ENCODE measurements around the gene CEACAM5. TPM values are rescaled to one million over a fixed set of nuclear protein-coding genes. Genes with fewer than 3 reads are reported as not detected.

CEACAM5 gene
- total RNA-seq, 3 donors from 2014 or later: 2,069 to 7,240 (median 3,325) TPM

DNA sequence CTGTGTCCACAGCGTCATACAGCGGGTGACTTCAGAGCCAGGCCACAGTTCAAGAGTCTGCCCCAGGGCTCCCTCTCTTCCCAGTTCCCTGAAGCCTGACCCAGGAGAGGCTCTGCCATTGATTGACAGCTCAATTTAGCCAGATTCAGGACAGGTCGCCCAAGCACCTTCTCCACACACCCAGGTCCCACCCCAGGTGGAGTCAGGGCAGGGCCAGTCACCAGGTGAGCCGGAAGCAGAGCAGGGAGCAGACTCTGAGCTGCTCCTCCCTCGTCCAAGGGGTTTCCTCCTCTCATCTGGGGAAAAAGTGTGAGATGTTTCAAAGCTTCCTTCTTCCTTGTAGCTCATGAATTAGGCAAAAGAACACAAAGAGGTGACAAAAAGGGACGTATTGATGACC, 26.0 kb upstream of the CEACAM5 start:
- Histone ChIP-seq H3K4me1 (ENCODE audit: low read depth) (no peaks in the 10 kb centered on the region), H3K4me3 (no peak overlapping the region), H3K36me3 (ENCODE audit: low read depth) (no peaks in the 10 kb centered on the region), H3K9me3 (no peaks in the 10 kb centered on the region)
- TF ChIP-seq, protein P1, sequence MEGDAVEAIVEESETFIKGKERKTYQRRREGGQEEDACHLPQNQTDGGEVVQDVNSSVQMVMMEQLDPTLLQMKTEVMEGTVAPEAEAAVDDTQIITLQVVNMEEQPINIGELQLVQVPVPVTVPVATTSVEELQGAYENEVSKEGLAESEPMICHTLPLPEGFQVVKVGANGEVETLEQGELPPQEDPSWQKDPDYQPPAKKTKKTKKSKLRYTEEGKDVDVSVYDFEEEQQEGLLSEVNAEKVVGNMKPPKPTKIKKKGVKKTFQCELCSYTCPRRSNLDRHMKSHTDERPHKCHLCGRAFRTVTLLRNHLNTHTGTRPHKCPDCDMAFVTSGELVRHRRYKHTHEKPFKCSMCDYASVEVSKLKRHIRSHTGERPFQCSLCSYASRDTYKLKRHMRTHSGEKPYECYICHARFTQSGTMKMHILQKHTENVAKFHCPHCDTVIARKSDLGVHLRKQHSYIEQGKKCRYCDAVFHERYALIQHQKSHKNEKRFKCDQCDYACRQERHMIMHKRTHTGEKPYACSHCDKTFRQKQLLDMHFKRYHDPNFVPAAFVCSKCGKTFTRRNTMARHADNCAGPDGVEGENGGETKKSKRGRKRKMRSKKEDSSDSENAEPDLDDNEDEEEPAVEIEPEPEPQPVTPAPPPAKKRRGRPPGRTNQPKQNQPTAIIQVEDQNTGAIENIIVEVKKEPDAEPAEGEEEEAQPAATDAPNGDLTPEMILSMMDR (IDR thresholded peaks at IDR 0.05): no peak
- DNase-seq (peak; percentile 74 to 88 (median 78)), ATAC-seq (peak; percentile 92)
- intact Hi-C loops (cut with DNase I, micrococcal nuclease): no loop called here

DNA sequence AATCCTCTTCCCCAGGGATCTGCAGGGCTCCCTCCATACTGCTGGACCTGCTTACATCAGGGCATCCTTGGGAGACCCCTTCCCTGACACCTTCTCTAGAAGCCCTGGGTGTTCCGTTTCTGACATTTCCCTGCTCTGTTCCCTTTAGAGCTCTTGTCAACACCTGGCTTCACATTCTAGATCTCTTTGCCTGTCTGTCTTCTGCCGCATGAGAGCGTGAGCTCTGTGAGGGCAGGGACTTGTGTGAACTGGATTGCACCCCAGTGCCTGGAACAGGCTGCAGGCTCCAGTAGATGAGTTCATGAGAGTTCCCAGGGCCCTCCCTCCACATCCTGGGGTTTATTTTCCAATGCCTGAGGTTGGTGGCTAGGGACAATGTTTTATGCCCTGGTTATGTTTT, 21.0 kb upstream of the CEACAM5 start:
- H3K36me3 ChIP-seq (ENCODE audit: low read depth): no peaks in the 10 kb centered on the region
- H3K4me1 ChIP-seq (ENCODE audit: low read depth): no peaks in the 10 kb centered on the region
- intact Hi-C loops (cut with DNase I, micrococcal nuclease): no loop called here
- no peak for DNase-seq
- TF ChIP-seq, protein P1 (IDR thresholded peaks at IDR 0.05): no peak
- no peaks in the 10 kb centered on the region for H3K9me3 ChIP-seq
- H3K4me3 ChIP-seq: no peak overlapping the region
- no peak for ATAC-seq

DNA sequence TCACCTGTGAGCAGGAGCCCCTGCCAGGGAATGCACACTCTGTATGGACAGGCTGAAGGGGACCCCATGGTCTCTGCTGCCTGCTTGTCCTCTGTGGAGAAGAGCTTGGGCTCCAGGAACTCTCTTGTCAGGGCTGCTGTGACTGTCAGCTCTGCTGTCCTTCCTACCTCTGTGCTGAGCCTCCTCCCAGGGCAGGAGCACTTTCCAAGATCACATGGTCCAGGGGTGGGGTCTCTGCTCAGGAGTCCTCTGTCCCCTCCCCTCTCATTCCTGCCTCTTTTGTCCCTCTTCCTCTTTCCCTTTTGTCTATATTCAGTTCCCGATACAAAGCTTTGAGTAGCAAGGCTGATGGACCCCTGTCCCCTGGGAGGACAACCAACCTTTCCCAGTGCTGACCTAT, 20.3 kb upstream of the CEACAM5 start, which contains the start of gene CEACAM7:
TSS of gene CEACAM7 (minus strand) at position 173 of the 400 bp plus-strand sequence. CDS start at position 68, 105 bp downstream.
- ATAC-seq: peak; percentile 82

DNA sequence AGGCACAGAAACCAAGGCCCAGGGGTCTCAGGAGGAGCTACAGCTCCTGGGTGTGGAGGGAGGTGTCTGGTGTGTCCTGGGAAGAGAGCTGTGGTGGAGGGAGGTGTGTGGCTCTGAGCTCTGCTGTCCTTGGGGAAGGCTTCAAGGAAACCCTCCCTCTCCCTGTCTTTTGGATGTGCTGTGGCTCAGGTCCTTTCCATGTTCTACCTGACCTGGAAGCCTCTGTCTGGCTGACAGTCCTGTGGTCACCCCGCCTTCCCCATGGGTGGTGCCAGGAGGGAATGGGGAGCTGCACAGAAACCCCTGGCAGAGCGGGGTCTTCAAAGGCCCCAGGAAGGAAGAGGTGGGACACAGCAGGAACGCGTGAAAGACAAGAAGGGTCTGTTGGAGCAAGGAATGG, 19.7 kb upstream of the CEACAM5 start:
- Histone ChIP-seq H3K36me3 (ENCODE audit: low read depth) (no peaks in the 10 kb centered on the region), H3K4me3 (no peak overlapping the region), H3K9me3 (no peaks in the 10 kb centered on the region), H3K4me1 (ENCODE audit: low read depth) (no peaks in the 10 kb centered on the region)
- TF ChIP-seq, protein P1 (IDR thresholded peaks at IDR 0.05): no peak
- ATAC-seq: peak; percentile 6
- intact Hi-C loops (cut with DNase I, micrococcal nuclease): no loop called here
- DNase-seq: no peak

More for the DNA sequence above, 20.3 kb upstream of the CEACAM5 start, which contains the start of gene CEACAM7:
- Histone ChIP-seq H3K9me3 (no peaks in the 10 kb centered on the region), H3K4me3 (no peak within 1 kb of the TSS), H3K36me3 (ENCODE audit: low read depth) (no peaks in the 10 kb centered on the region), H3K4me1 (ENCODE audit: low read depth) (no peaks in the 10 kb centered on the region)
- intact Hi-C loops (cut with DNase I, micrococcal nuclease): no loop called here
- DNase-seq: peak in 1 of 3 donors; percentile 73
- TF ChIP-seq, protein P1 (IDR thresholded peaks at IDR 0.05): no peak

DNA sequence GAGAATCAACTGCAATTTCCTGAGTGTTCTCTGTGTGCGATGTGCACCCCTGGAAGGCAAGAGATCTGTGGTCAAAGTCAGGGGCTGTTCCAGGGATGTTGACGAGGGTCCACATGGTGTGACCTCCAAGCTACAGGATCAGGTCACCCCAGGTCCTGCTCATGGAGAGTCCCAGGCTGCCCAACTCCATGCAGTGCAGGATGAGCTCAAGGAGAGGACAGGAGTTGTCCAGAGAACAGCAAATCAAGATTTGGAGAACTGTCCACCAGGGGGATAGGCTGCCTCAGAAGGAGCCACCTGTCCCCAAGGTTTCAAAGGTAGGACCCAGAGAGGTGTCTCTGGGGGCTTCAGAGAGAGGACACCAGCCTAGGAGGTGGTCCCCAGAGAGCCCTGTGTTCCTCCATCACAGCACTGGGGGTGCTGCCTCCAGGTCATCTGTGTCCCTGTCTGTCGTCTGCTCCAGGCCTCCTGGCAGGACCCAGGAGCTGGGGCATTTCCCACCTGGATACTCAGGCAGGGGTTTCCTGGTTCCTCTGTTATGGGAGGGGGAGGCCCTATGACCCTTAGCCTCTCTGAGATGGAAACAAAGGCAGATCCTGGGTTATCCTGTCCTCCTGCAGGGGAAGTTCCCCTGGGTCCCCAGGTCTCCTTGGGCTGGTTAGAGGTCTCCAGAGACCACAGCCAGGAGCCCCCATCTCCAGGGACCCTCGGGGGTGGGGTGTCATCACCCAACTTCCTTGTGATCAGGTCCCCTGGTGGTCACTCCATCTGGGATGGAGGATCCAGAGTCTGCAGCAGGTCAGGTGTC, 18.2 kb upstream of the CEACAM5 start:
- H3K4me3 ChIP-seq: no peak overlapping the region
- ATAC-seq (no peak), DNase-seq (no peak)
- H3K4me1 ChIP-seq (ENCODE audit: low read depth): no peaks in the 10 kb centered on the region
- intact Hi-C loops (cut with DNase I, micrococcal nuclease): loop anchor here in 1 of 2 donors (5.0 kb wide), 1 partner anchor 48 kb away; no protein-coding TSS in a partner anchor
- no peaks in the 10 kb centered on the region for H3K36me3 ChIP-seq (ENCODE audit: low read depth)
- H3K9me3 ChIP-seq: no peaks in the 10 kb centered on the region
- TF ChIP-seq, protein P1 (IDR thresholded peaks at IDR 0.05): no peak

Measured in mucosa of descending colon (tissue), 3 donors.